ENCODE measurements around the gene KMT5B. TPM values are rescaled to one million over a fixed set of nuclear protein-coding genes. Genes with fewer than 3 reads are reported as not detected.

The KMT5B gene
- total and polyA plus RNA-seq, 10 of the 15 experiments (the other 5 are each of a cell fraction or from before 2014, with no cell fraction given), result 4.7 to 21.8 (median 18.0) TPM

GRCh38 chr11:68167474-68167873 lies 45.6 kb downstream of the KMT5B start:
- whole genome bisulfite sequencing (ENCODE audit: insufficient coverage, insufficient replicate concordance, low lambda C conversion rate, missing lambda C conversion rate), result 97% methylated on average over 5 of the region's 6 CpGs
- H3K4me3 ChIP-seq, result no peak overlapping the region
- ChIA-PET SMC1A (ENCODE audit: uncharacterized antibody, unreplicated experiment) (interaction anchor here (1.3 kb wide), 1 partner anchor 9 kb away, joined by 3 read pairs; no protein-coding TSS in a partner anchor), POLR2A (interaction anchor here (0.6 to 0.7 kb wide), 2 partner anchors 8 to 306 kb away, joined by 3 to 6 read pairs; no protein-coding TSS in a partner anchor), RAD21 (ENCODE audit: unreplicated experiment) (no interaction called here), CTCF (interaction anchor here (1.0 to 1.2 kb wide), 2 partner anchors 37 to 41 kb away, joined by 3 to 6 read pairs; no protein-coding TSS in a partner anchor)
- TF ChIP-seq NRF1 (conservative IDR thresholded peaks at IDR 0.05; ENCODE audit: low read depth, low read length), result no peak
- TF ChIP-seq HSF1 (IDR thresholded peaks at IDR 0.05; ENCODE audit: low read depth, low read length), result no peak
- no peak for TF ChIP-seq FOXM1 (IDR thresholded peaks at IDR 0.05; ENCODE audit: low read depth, low read length)
- no peak for TF ChIP-seq BHLHE40 (IDR thresholded peaks at IDR 0.05; ENCODE audit: borderline replicate concordance in 1 of 2, low read depth in 2 of 2, low read length in 1 of 2)
- TF ChIP-seq POLR2A (IDR thresholded peaks at IDR 0.05; ENCODE audit: low read depth, low read length), result no peak
- TF ChIP-seq ZNF622 (IDR thresholded peaks at IDR 0.05), result no peak
- no peak for TF ChIP-seq LARP7 (IDR thresholded peaks at IDR 0.05)
- TF ChIP-seq TARDBP (IDR thresholded peaks at IDR 0.05; ENCODE audit: borderline replicate concordance), result no peak
- TF ChIP-seq ZZZ3 (IDR thresholded peaks at IDR 0.05; ENCODE audit: control insufficient read depth, insufficient read length, low read depth), result no peak
- TF ChIP-seq NR2C2 (IDR thresholded peaks at IDR 0.05; ENCODE audit: borderline replicate concordance, control insufficient read depth, insufficient read length, low read depth), result no peak
- ATAC-seq (no peak), DNase-seq (ENCODE audit: low read depth, low spot score) (no peak), FAIRE-seq (no peak)
- no peaks in the 10 kb centered on the region for H3K27me3 ChIP-seq (replicated peaks in 1 of 2; ENCODE audit: control insufficient read depth in 2 of 2, insufficient read depth in 2 of 2, low read length in 1 of 2)
- no peaks in the 10 kb centered on the region for H3K79me2 ChIP-seq (ENCODE audit: control insufficient read depth, insufficient read depth, low read length)
- BruUV-seq (replicated peaks), result no TSS peak
- no peaks in the 10 kb centered on the region for H3K9me3 ChIP-seq (replicated peaks; ENCODE audit: control insufficient read depth, insufficient read depth, low read length)
- in situ Hi-C loops (cut with MboI) (no loop called here), intact Hi-C loops (cut with micrococcal nuclease; ENCODE audit: unreplicated experiment) (no loop called here)
- H3K36me3 ChIP-seq (ENCODE audit: control insufficient read depth in 2 of 2, insufficient read depth in 2 of 2, low read length in 1 of 2), result peaks cover 1 to 12% of the 10 kb centered on the region in 2 experiments; a peak in 3 of 4 replicates
- no peaks in the 10 kb centered on the region for H3K4me1 ChIP-seq (ENCODE audit: control insufficient read depth, insufficient read depth, low read length)
- H3K27ac ChIP-seq (ENCODE audit: control insufficient read depth, insufficient read depth), result no peak overlapping the region
- no peak overlapping the region for H2AFZ ChIP-seq (ENCODE audit: control insufficient read depth, low read depth, low read length)
- no peak overlapping the region for H3K4me2 ChIP-seq (ENCODE audit: control insufficient read depth, insufficient read depth)
- H4K20me1 ChIP-seq (ENCODE audit: control insufficient read depth, insufficient read depth), result no peaks in the 10 kb centered on the region
- H3K9ac ChIP-seq (ENCODE audit: control insufficient read depth, insufficient read depth, low read length), result no peak overlapping the region
